DND-41 (cell line): ENCODE data around the gene VSX1.

Experiments
- ATAC-seq: fragments of 200-7000 bp; cut with Tn5 transposase; 3 replicates; pipeline ENCODE4 v1.9.1; 2021; ENCODE audit warnings: low read depth; ENCODE audit not compliant: insufficient read depth
- DNase-seq: peaks from one replicate; pipeline ENCODE4 v3.0.0-alpha.2; 2020
- H2AFZ ChIP-seq: 2 replicates; pipeline ENCODE4 v1.6.0; 2012; ENCODE audit warnings: low read depth, low read length
- H3K27ac ChIP-seq: 2 replicates; pipeline ENCODE4 v1.5.1; 2012; ENCODE audit warnings: low read length, inconsistent platforms
- H3K27me3 ChIP-seq: fragments of 200-600 bp; sonication (generic); 2 replicates; pipeline ENCODE4 v1.6.0; 2012; ENCODE audit warnings: low read length, mild to moderate bottlenecking, inconsistent platforms; ENCODE audit not compliant: insufficient read depth, poor library complexity
- H3K36me3 ChIP-seq: 2 replicates; pipeline ENCODE4 v1.5.1; 2012; ENCODE audit warnings: low read length, inconsistent platforms; ENCODE audit not compliant: insufficient read depth
- H3K4me1 ChIP-seq: 2 replicates; pipeline ENCODE4 v1.5.1; 2012; ENCODE audit warnings: mild to moderate bottlenecking, low read length; ENCODE audit not compliant: insufficient read depth
- H3K4me2 ChIP-seq: 2 replicates; pipeline ENCODE4 v1.6.0; 2012; ENCODE audit warnings: mild to moderate bottlenecking, moderate library complexity, low read length, inconsistent platforms; ENCODE audit not compliant: insufficient read depth
- H3K4me3 ChIP-seq, 2 experiments: fragments of 200-600 bp in 1 of 2; shearing (Covaris generic) in 1 of 2; 2 replicates each; pipeline ENCODE4 v1.5.1; 2012 to 2016; ENCODE audit warnings: inconsistent platforms in 2 of 2, low read length in 2 of 2, mild to moderate bottlenecking in 2 of 2, low read depth in 1 of 2, moderate library complexity in 1 of 2
- H3K79me2 ChIP-seq: 2 replicates; pipeline ENCODE4 v1.6.0; 2012; ENCODE audit warnings: low read length, inconsistent platforms; ENCODE audit not compliant: insufficient read depth
- H3K9ac ChIP-seq: 2 replicates; pipeline ENCODE4 v1.6.0; 2012; ENCODE audit warnings: low read depth, mild to moderate bottlenecking, inconsistent platforms, low read length, moderate library complexity
- H3K9me3 ChIP-seq: 2 replicates; pipeline ENCODE4 v1.5.1; 2012; ENCODE audit warnings: low read length, moderate library complexity, mild to moderate bottlenecking, inconsistent platforms; ENCODE audit not compliant: insufficient read depth, severe bottlenecking
- H4K20me1 ChIP-seq: 2 replicates; pipeline ENCODE4 v1.6.0; 2012; ENCODE audit warnings: low read length; ENCODE audit not compliant: insufficient read depth
- CTCF ChIP-seq: IDR thresholded peaks from 2 replicates; pipeline ENCODE4 v1.5.1; 2012; ENCODE audit warnings: borderline replicate concordance, low read length, moderate library complexity, mild to moderate bottlenecking; ENCODE audit not compliant: poor library complexity, severe bottlenecking; ENCODE audit errors: extremely low read depth
- EZH2 ChIP-seq: IDR thresholded peaks from 3 replicates; pipeline ENCODE4 v1.6.1; 2012; ENCODE audit warnings: borderline replicate concordance, low read depth, mild to moderate bottlenecking, moderate library complexity, low read length, inconsistent platforms; ENCODE audit not compliant: severe bottlenecking

Gene VSX1

GRCh38 chr20:25118529-25118928, 36.6 kb upstream of the VSX1 start:
- H3K9ac ChIP-seq: no peak overlapping the region
- no peaks in the 10 kb centered on the region for H3K36me3 ChIP-seq
- no peak overlapping the region for H2AFZ ChIP-seq
- H4K20me1 ChIP-seq: no peaks in the 10 kb centered on the region
- H3K27ac ChIP-seq: no peak overlapping the region
- DNase-seq (no peak), ATAC-seq (no peak)
- H3K4me3 ChIP-seq: no peak overlapping the region
- no peaks in the 10 kb centered on the region for H3K79me2 ChIP-seq
- H3K9me3 ChIP-seq: no peaks in the 10 kb centered on the region
- TF ChIP-seq CTCF (no peak), EZH2 (no peak)
- no peak overlapping the region for H3K4me2 ChIP-seq
- H3K4me1 ChIP-seq: no peaks in the 10 kb centered on the region
- H3K27me3 ChIP-seq: no peaks in the 10 kb centered on the region

GRCh38 chr20:25117990-25118389, 36.0 kb upstream of the VSX1 start:
- Histone ChIP-seq H3K36me3 (no peaks in the 10 kb centered on the region), H3K9me3 (no peaks in the 10 kb centered on the region), H3K27me3 (no peaks in the 10 kb centered on the region), H2AFZ (no peak overlapping the region), H3K4me1 (no peaks in the 10 kb centered on the region), H3K4me2 (no peak overlapping the region), H3K79me2 (no peaks in the 10 kb centered on the region), H3K4me3 (no peak overlapping the region), H3K9ac (no peak overlapping the region), H3K27ac (no peak overlapping the region), H4K20me1 (no peaks in the 10 kb centered on the region)
- DNase-seq (no peak), ATAC-seq (no peak)
- TF ChIP-seq CTCF (no peak), EZH2 (no peak)

GRCh38 chr20:25116739-25117458, 35.0 kb upstream of the VSX1 start:
- Histone ChIP-seq H3K4me2 (no peak overlapping the region), H3K9me3 (no peaks in the 10 kb centered on the region), H4K20me1 (no peaks in the 10 kb centered on the region), H3K36me3 (no peaks in the 10 kb centered on the region), H3K4me1 (no peaks in the 10 kb centered on the region), H3K4me3 (no peak overlapping the region), H3K27ac (no peak overlapping the region), H3K9ac (no peak overlapping the region), H3K79me2 (no peaks in the 10 kb centered on the region), H3K27me3 (no peaks in the 10 kb centered on the region), H2AFZ (no peak overlapping the region)
- ATAC-seq (no peak), DNase-seq (no peak)
- TF ChIP-seq EZH2 (no peak), CTCF (no peak)

GRCh38 chr20:25103526-25103925, 21.6 kb upstream of the VSX1 start:
- H3K4me1 ChIP-seq: no peaks in the 10 kb centered on the region
- ATAC-seq: no peak
- H3K27ac ChIP-seq: no peak overlapping the region
- H3K27me3 ChIP-seq: no peaks in the 10 kb centered on the region
- no peaks in the 10 kb centered on the region for H3K9me3 ChIP-seq
- H3K4me3 ChIP-seq: no peak overlapping the region
- no peaks in the 10 kb centered on the region for H4K20me1 ChIP-seq
- H3K4me2 ChIP-seq: no peak overlapping the region
- no peak overlapping the region for H2AFZ ChIP-seq
- no peak for TF ChIP-seq EZH2
- no peak for TF ChIP-seq CTCF
- no peak for DNase-seq
- no peak overlapping the region for H3K9ac ChIP-seq
- no peaks in the 10 kb centered on the region for H3K79me2 ChIP-seq
- no peaks in the 10 kb centered on the region for H3K36me3 ChIP-seq
